AG09319 (cell line): ENCODE data around the gene ADAP2.

Source experiments
- DNase-seq: peaks from one replicate; pipeline ENCODE4 v3.0.0-alpha.2; 2010; ENCODE audit warnings: low read depth; ENCODE audit errors: extremely low read depth
- TF ChIP-seq, protein P1 (sequence below): IDR thresholded peaks from 2 replicates; pipeline ENCODE4 v1.5.1; 2011; ENCODE audit warnings: low read depth, mild to moderate bottlenecking, inconsistent platforms, low read length, moderate library complexity

ADAP2 gene

GRCh38 chr17:30933966-30934365, 12.2 kb downstream of the ADAP2 start:
- TF ChIP-seq, protein P1, sequence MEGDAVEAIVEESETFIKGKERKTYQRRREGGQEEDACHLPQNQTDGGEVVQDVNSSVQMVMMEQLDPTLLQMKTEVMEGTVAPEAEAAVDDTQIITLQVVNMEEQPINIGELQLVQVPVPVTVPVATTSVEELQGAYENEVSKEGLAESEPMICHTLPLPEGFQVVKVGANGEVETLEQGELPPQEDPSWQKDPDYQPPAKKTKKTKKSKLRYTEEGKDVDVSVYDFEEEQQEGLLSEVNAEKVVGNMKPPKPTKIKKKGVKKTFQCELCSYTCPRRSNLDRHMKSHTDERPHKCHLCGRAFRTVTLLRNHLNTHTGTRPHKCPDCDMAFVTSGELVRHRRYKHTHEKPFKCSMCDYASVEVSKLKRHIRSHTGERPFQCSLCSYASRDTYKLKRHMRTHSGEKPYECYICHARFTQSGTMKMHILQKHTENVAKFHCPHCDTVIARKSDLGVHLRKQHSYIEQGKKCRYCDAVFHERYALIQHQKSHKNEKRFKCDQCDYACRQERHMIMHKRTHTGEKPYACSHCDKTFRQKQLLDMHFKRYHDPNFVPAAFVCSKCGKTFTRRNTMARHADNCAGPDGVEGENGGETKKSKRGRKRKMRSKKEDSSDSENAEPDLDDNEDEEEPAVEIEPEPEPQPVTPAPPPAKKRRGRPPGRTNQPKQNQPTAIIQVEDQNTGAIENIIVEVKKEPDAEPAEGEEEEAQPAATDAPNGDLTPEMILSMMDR: no peak
- no peak for DNase-seq

DNA sequence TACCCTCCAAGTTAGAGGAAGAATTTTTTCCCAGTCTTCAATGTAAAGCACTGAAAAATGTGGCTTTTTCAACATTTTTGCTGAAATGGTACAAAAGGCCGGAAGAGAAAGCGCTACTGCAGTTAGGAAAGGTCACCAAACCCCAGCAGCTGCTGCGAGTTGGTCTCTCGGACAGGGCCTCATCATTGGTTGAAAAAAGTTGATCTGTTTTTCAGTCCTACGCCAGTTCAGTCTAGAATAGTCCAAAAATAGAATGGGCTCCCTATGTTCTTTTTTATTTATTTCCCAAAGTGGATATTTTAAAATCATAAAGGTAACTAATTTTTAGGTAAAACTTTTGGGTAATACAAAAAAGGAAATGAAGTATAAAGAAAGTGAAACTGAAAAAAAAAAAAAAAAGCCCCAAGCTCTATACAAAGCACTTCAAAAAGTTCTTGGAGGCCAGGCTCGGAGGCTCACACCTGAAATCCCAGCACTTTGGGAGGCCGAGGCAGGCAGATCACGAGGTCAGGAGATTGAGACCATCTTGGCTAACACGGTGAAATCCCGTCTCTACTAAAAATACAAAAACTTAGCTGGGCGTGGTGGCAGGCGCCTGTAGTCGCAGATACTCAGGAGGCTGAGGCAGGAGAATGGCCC, 17.4 kb downstream of the ADAP2 start:
- TF ChIP-seq, protein P1: no peak
- no peak for DNase-seq

DNA sequence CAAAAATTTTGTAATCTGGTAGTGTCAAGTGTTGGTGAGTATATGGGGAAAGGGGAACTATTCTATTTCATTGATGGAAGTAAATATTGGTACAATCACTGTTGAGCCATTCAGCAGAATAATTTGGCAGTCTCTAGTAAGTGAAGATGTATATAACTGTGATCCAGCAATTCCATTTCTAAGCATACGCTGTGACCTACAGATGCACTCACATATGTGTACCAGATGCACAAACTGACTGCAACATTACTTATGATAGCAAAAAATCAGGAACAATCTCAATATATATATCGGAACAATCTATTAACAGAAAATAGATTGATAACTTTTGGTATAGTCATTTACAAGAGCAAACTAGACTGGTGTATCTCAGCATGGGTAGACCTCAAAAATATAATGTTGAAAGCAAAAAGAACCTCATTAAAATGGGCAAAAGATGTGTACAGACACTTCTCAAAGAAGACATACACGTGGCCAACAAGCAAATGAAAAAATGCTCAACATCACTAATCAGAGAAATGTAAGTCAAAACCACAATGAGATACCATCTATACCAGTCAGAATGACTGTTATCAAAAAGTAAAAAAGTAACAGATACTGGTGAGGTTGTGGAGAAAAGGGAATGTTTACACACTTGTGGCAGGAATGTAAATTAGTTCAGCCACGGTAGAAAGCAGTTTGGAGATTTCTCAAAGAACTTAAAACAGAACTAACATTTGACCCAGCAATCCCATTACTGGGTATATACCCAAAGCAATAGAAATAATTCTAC, 20.7 kb downstream of the ADAP2 start:
- TF ChIP-seq, protein P1: no peak
- DNase-seq: no peak

- TF ChIP-seq, protein P1: no peak
- no peak for DNase-seq
Observed at GRCh38 chr17:30947796-30948195, 26.1 kb downstream of the ADAP2 start.

- no peak for DNase-seq
- TF ChIP-seq, protein P1: no peak
Observed at GRCh38 chr17:30950189-30950588, 28.4 kb downstream of the ADAP2 start.

GRCh38 chr17:30950669-30951399, 29.1 kb downstream of the ADAP2 start:
- DNase-seq: peak; percentile 50
- TF ChIP-seq, protein P1: no peak
